AG04449 (cell line): ENCODE results near the gene ANKRD10.

ENCODE experiments used
- CTCF ChIA-PET: fragments of 350-600 bp; formaldehyde crosslinking; extraction: SDS; loops from one replicate; lab custom pipeline; 2021; ENCODE audit warnings: antibody characterized with exemption; lab: Yijun Ruan, JAX
- POLR2A ChIA-PET: fragments of 400-600, 350-600 bp; formaldehyde crosslinking; extraction: SDS; loops from one replicate; lab custom pipeline; 2020; ENCODE audit warnings: antibody characterized with exemption, inconsistent platforms; lab: Yijun Ruan, JAX
- DNase-seq: peaks from one replicate; pipeline ENCODE4 v3.0.0-alpha.2; 2010; ENCODE audit warnings: low read depth, low spot score
- H3K4me3 ChIP-seq: 2 replicates; pipeline ENCODE4 v1.5.1; 2011; ENCODE audit warnings: low read depth, mild to moderate bottlenecking, control low read depth, low read length
- CTCF ChIP-seq: IDR thresholded peaks from one replicate; pipeline ENCODE4 v1.5.1; 2011; ENCODE audit warnings: mild to moderate bottlenecking, moderate library complexity, low read length, control low read depth, inconsistent platforms; ENCODE audit not compliant: insufficient read depth; ENCODE audit errors: missing control alignments

ANKRD10 gene

GRCh38 chr13:110902370-110902769 is 12.5 kb downstream of the ANKRD10 start:
- H3K4me3 ChIP-seq = no peak overlapping the region
- ChIA-PET CTCF (interaction anchor here (0.9 to 5.2 kb wide), 2 partner anchors 11 to 12 kb away, joined by 3 to 43 read pairs; partner anchors contain the start of gene ANKRD10), POLR2A (interaction anchor here (0.6 kb wide), 1 partner anchor 13 kb away, joined by 4 read pairs; no protein-coding TSS in a partner anchor)
- TF ChIP-seq CTCF = no peak
- DNase-seq = no peak

- ChIA-PET CTCF (interaction anchor here (1.9 to 3.2 kb wide), 2 partner anchors 15 to 18 kb away, joined by 5 to 8 read pairs; no protein-coding TSS in a partner anchor), POLR2A (no interaction called here)
- DNase-seq = no peak
These were observed 17.3 kb downstream of the ANKRD10 start for GRCh38 chr13:110897521-110897920.

GRCh38 chr13:110897014-110897413 is 17.9 kb downstream of the ANKRD10 start:
- CTCF ChIA-PET = interaction anchor here (1.9 to 3.2 kb wide), 2 partner anchors 15 to 18 kb away, joined by 5 to 8 read pairs; no protein-coding TSS in a partner anchor
- no peak overlapping the region for H3K4me3 ChIP-seq
- POLR2A ChIA-PET = no interaction called here
- no peak for DNase-seq
- no peak for TF ChIP-seq CTCF

More at GRCh38 chr13:110897521-110897920, 17.3 kb downstream of the ANKRD10 start:
- TF ChIP-seq CTCF = no peak
- no peak overlapping the region for H3K4me3 ChIP-seq

GRCh38 chr13:110894086-110894485 is 20.8 kb downstream of the ANKRD10 start:
- POLR2A ChIA-PET = interaction anchor here (0.9 kb wide), 1 partner anchor 179 kb away, joined by 3 read pairs; no protein-coding TSS in a partner anchor
- no peak overlapping the region for H3K4me3 ChIP-seq
- no peak for TF ChIP-seq CTCF
- CTCF ChIA-PET = interaction anchor here (0.8 to 3.2 kb wide), 4 partner anchors 11 to 174 kb away, joined by 3 to 8 read pairs (median 5); no protein-coding TSS in a partner anchor
- DNase-seq = no peak

GRCh38 chr13:110893571-110893970 is 21.3 kb downstream of the ANKRD10 start:
- no peak for TF ChIP-seq CTCF
- ChIA-PET POLR2A (interaction anchor here (0.9 kb wide), 1 partner anchor 178 kb away, joined by 3 read pairs; no protein-coding TSS in a partner anchor), CTCF (interaction anchor here (0.7 to 1.3 kb wide), 2 partner anchors 20 to 174 kb away, joined by 3 to 4 read pairs; no protein-coding TSS in a partner anchor)
- H3K4me3 ChIP-seq = no peak overlapping the region
- DNase-seq = no peak

GRCh38 chr13:110890279-110891165 is 24.3 kb downstream of the ANKRD10 start:
- no peak for TF ChIP-seq CTCF
- ChIA-PET CTCF (no interaction called here), POLR2A (no interaction called here)
- no peak overlapping the region for H3K4me3 ChIP-seq
- no peak for DNase-seq
